Astrocyte (in vitro differentiated cells and primary cell): ENCODE measurements around the gene ADGRG4. TPM values are rescaled to one million over a fixed set of nuclear protein-coding genes. Genes with fewer than 3 reads are reported as not detected.

Source experiments
- DNase-seq: peaks from one replicate; pipeline ENCODE4 v3.0.0-alpha.2; 2010; ENCODE audit warnings: low read depth
- FAIRE-seq: peaks from 2 replicates; lab custom pipeline; 2011; peaks lifted over from hg19 to GRCh38; lab: Jason Lieb, UNC
- H2AFZ ChIP-seq: 2 replicates; pipeline ENCODE4 v1.6.0; 2012; ENCODE audit warnings: low read depth, low read length, inconsistent platforms
- H3K27ac ChIP-seq: 2 replicates; pipeline ENCODE4 v1.5.1; 2011; ENCODE audit warnings: low read depth, low read length, inconsistent platforms
- H3K27me3 ChIP-seq: 2 replicates; pipeline ENCODE4 v1.6.0; 2011; ENCODE audit warnings: low read length, inconsistent platforms; ENCODE audit not compliant: insufficient read depth
- H3K36me3 ChIP-seq: 2 replicates; pipeline ENCODE4 v1.5.1; 2011; ENCODE audit warnings: low read length, inconsistent platforms; ENCODE audit not compliant: insufficient read depth
- H3K4me1 ChIP-seq: 2 replicates; pipeline ENCODE4 v1.5.1; 2011; ENCODE audit warnings: low read length, inconsistent platforms; ENCODE audit not compliant: insufficient read depth
- H3K4me2 ChIP-seq: 2 replicates; pipeline ENCODE4 v1.6.0; 2012; ENCODE audit warnings: low read length, inconsistent platforms
- H3K4me3 ChIP-seq: 2 replicates; pipeline ENCODE4 v1.5.1; 2011; ENCODE audit warnings: low read depth, mild to moderate bottlenecking, low read length, inconsistent platforms; ENCODE audit not compliant: insufficient read depth
- H3K79me2 ChIP-seq: 2 replicates; pipeline ENCODE4 v1.6.0; 2012; ENCODE audit warnings: mild to moderate bottlenecking, low read length, inconsistent platforms; ENCODE audit not compliant: insufficient read depth
- H3K9ac ChIP-seq: 2 replicates; pipeline ENCODE4 v1.6.0; 2012; ENCODE audit warnings: mild to moderate bottlenecking, low read length, inconsistent platforms
- H3K9me3 ChIP-seq: 2 replicates; pipeline ENCODE4 v1.5.1; 2012; ENCODE audit warnings: low read depth, mild to moderate bottlenecking, low read length, inconsistent platforms; ENCODE audit not compliant: insufficient read depth
- H4K20me1 ChIP-seq: 2 replicates; pipeline ENCODE4 v1.6.0; 2012; ENCODE audit warnings: low read length, inconsistent platforms; ENCODE audit not compliant: insufficient read depth
- H3K27ac Mint-ChIP-seq: one replicate; pipeline ENCODE4 v1.8.0; 2021; ENCODE audit warnings: mild to moderate bottlenecking, mixed read lengths; ENCODE audit not compliant: unreplicated experiment
- H3K27me3 Mint-ChIP-seq: one replicate; pipeline ENCODE4 v1.8.0; 2021; ENCODE audit warnings: low read depth, mixed read lengths; ENCODE audit not compliant: unreplicated experiment
- H3K36me3 Mint-ChIP-seq: one replicate; pipeline ENCODE4 v1.8.0; 2021; ENCODE audit warnings: low read depth, mixed read lengths; ENCODE audit not compliant: unreplicated experiment
- H3K4me1 Mint-ChIP-seq: one replicate; pipeline ENCODE4 v1.8.0; 2021; ENCODE audit warnings: low read depth, mixed read lengths; ENCODE audit not compliant: unreplicated experiment
- H3K4me3 Mint-ChIP-seq: one replicate; pipeline ENCODE4 v1.8.0; 2021; ENCODE audit warnings: mild to moderate bottlenecking, moderate library complexity, mixed read lengths; ENCODE audit not compliant: unreplicated experiment
- H3K9me3 Mint-ChIP-seq: one replicate; pipeline ENCODE4 v1.8.0; 2021; ENCODE audit warnings: mild to moderate bottlenecking, mixed read lengths; ENCODE audit not compliant: unreplicated experiment
- EZH2 ChIP-seq: IDR thresholded peaks from 2 replicates; pipeline ENCODE4 v1.6.1; 2012; ENCODE audit warnings: mild to moderate bottlenecking, low read length, inconsistent platforms; ENCODE audit not compliant: insufficient read depth
- total RNA-seq: library from RNA; stranded (reverse); gene quantifications from 2 replicates; pipeline ENCODE4 v1.2.1, GENCODE V29; 2021
- TF ChIP-seq, protein P1 (sequence below): IDR thresholded peaks from 2 replicates; pipeline ENCODE4 v1.5.1; 2011; ENCODE audit warnings: low read depth, mild to moderate bottlenecking, inconsistent platforms, low read length, moderate library complexity; ENCODE audit not compliant: insufficient read depth

ADGRG4 gene
- total RNA-seq, 1 donor from 2014 or later = 0.14 TPM

DNA sequence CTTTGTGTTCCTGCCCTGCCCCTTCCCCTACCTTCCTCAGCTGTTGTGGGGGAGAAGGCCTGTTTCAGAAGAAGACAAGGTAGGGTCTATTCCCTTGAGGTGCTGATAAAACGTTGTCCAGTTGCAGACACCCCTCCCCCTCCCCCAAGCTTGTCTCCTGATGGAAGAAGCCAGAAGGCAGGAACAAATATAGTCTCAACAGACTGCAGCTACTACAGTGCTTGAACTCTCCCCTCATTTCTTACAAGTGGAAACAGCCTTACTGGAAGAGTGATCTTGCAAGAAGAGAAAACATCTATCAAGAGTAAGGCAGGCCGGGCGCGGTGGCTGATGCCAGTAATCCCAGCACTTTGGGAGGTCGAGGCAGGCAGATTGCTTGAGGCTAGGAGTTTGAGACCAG is 38.5 kb upstream of the ADGRG4 start:
- Histone ChIP-seq H3K9me3 (no peaks in the 10 kb centered on the region), H3K27me3 (no peaks in the 10 kb centered on the region), H3K4me2 (no peak overlapping the region), H3K36me3 (no peaks in the 10 kb centered on the region), H3K27ac (no peak overlapping the region), H3K79me2 (no peaks in the 10 kb centered on the region), H4K20me1 (no peaks in the 10 kb centered on the region), H3K4me3 (no peak overlapping the region), H3K4me1 (peaks cover 24% of the 10 kb centered on the region), H3K9ac (no peak overlapping the region), H2AFZ (no peak overlapping the region)
- FAIRE-seq (peak; percentile 63), DNase-seq (no peak)
- Mint-ChIP-seq H3K4me1 (peaks cover 32% of the 10 kb centered on the region), H3K36me3 (no peaks in the 10 kb centered on the region), H3K27me3 (no peaks in the 10 kb centered on the region), H3K4me3 (no peak overlapping the region), H3K9me3 (no peaks in the 10 kb centered on the region), H3K27ac (no peak overlapping the region)
- no peak for TF ChIP-seq EZH2
- TF ChIP-seq, protein P1, sequence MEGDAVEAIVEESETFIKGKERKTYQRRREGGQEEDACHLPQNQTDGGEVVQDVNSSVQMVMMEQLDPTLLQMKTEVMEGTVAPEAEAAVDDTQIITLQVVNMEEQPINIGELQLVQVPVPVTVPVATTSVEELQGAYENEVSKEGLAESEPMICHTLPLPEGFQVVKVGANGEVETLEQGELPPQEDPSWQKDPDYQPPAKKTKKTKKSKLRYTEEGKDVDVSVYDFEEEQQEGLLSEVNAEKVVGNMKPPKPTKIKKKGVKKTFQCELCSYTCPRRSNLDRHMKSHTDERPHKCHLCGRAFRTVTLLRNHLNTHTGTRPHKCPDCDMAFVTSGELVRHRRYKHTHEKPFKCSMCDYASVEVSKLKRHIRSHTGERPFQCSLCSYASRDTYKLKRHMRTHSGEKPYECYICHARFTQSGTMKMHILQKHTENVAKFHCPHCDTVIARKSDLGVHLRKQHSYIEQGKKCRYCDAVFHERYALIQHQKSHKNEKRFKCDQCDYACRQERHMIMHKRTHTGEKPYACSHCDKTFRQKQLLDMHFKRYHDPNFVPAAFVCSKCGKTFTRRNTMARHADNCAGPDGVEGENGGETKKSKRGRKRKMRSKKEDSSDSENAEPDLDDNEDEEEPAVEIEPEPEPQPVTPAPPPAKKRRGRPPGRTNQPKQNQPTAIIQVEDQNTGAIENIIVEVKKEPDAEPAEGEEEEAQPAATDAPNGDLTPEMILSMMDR = no peak

DNA sequence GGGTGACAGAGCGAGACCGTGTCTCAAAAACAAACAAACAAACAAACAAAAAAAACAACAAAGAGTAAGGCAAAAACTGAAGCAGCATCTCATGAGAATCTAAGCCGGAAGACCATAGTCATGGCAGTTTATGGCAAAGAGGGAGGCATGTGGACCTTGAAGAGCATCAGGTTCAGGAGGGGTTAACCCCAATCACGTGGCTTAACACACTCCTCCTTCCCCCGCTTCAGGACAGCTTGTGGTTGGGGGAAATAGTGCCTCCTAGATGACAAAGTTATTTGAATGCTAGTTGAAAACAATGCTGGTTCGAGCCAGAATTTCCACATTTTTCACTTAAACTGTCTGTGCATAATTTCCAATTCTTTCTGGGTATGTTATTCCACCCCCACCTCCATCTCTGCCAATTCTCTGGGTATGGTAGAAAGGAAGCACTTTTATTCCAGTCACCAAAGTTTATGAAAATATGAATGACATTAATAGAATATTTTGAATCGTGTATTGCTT is 37.9 kb upstream of the ADGRG4 start:
- no peak overlapping the region for H3K4me3 Mint-ChIP-seq
- H3K4me1 Mint-ChIP-seq = peaks cover 32% of the 10 kb centered on the region
- H3K4me1 ChIP-seq = peaks cover 24% of the 10 kb centered on the region
- H3K36me3 Mint-ChIP-seq = no peaks in the 10 kb centered on the region
- H3K9me3 Mint-ChIP-seq = no peaks in the 10 kb centered on the region
- no peaks in the 10 kb centered on the region for H3K36me3 ChIP-seq
- H3K27me3 Mint-ChIP-seq = no peaks in the 10 kb centered on the region
- H3K9ac ChIP-seq = no peak overlapping the region
- no peaks in the 10 kb centered on the region for H4K20me1 ChIP-seq
- H2AFZ ChIP-seq = no peak overlapping the region
- H3K79me2 ChIP-seq = no peaks in the 10 kb centered on the region
- no peak overlapping the region for H3K27ac ChIP-seq
- no peak overlapping the region for H3K4me3 ChIP-seq
- no peaks in the 10 kb centered on the region for H3K9me3 ChIP-seq
- TF ChIP-seq EZH2 = no peak
- TF ChIP-seq, protein P1 = no peak
- FAIRE-seq (peak; percentile 87), DNase-seq (no peak)
- H3K27me3 ChIP-seq = no peaks in the 10 kb centered on the region
- H3K4me2 ChIP-seq = no peak overlapping the region
- H3K27ac Mint-ChIP-seq = no peak overlapping the region

DNA sequence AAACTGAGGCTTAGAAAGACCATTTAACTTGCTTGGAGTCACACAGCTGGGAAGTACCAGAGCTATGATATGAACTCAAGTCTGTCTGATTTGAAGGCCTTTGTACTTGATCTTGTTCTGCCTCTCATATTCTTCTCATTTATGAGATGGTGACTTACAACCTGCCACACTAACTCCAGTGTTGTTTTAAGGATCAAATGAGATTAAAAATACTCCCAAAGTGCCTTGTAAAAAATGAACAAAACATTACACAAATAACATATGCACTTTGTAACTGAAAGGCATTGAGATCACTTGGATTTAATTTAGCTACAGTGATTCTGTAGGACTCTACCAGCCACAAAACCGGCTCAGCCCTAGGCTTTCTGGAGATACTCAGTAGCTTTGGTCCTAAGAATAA is 33.9 kb upstream of the ADGRG4 start:
- Histone ChIP-seq H3K27ac (no peak overlapping the region), H4K20me1 (no peaks in the 10 kb centered on the region), H3K79me2 (no peaks in the 10 kb centered on the region), H3K9me3 (no peaks in the 10 kb centered on the region), H3K4me3 (no peak overlapping the region), H3K36me3 (no peaks in the 10 kb centered on the region), H3K9ac (no peak overlapping the region), H3K4me1 (no peaks in the 10 kb centered on the region), H2AFZ (no peak overlapping the region), H3K4me2 (no peak overlapping the region), H3K27me3 (no peaks in the 10 kb centered on the region)
- peaks cover 4% of the 10 kb centered on the region for H3K4me1 Mint-ChIP-seq
- no peak overlapping the region for H3K27ac Mint-ChIP-seq
- FAIRE-seq = no peak
- no peak overlapping the region for H3K4me3 Mint-ChIP-seq
- DNase-seq = no peak
- TF ChIP-seq, protein P1 = no peak
- TF ChIP-seq EZH2 = no peak
- no peaks in the 10 kb centered on the region for H3K27me3 Mint-ChIP-seq
- H3K9me3 Mint-ChIP-seq = no peaks in the 10 kb centered on the region
- no peaks in the 10 kb centered on the region for H3K36me3 Mint-ChIP-seq
